Measurements from ENCODE around the gene NPAS3. TPM values are rescaled to one million over a fixed set of nuclear protein-coding genes. Genes with fewer than 3 reads are reported as not detected.

NPAS3 gene
- total and polyA plus RNA-seq, 10 donors: 0.13 to 9.5 (median 2.9) TPM

- no peak overlapping the region for H3K4me3 ChIP-seq
- H3K36me3 ChIP-seq: no peaks in the 10 kb centered on the region
- peaks cover 0 to 21% (median 0%) of the 10 kb centered on the region in 7 donors for H3K27me3 ChIP-seq (replicated peaks in 1 of 7)
- no peak overlapping the region for H3K27ac ChIP-seq
- no peaks in the 10 kb centered on the region for H3K4me1 ChIP-seq
- TF ChIP-seq POLR2AphosphoS5 (IDR thresholded peaks at IDR 0.05) (no peak), CTCF (IDR thresholded peaks at IDR 0.05 in 8 of 11, conservative IDR thresholded peaks at IDR 0.05 in 3 of 11) (no peak), POLR2A (IDR thresholded peaks at IDR 0.05) (no peak)
- intact Hi-C loops (cut with DNase I; ENCODE audit: low total_unique reads): no loop called here
- no peaks in the 10 kb centered on the region for H3K9me3 ChIP-seq
- DNase-seq: no peak
- WGBS, 5 donors: 51 to 83% (median 74%) methylated on average over 2 of the region's 2 CpGs
Observed at GRCh38 chr14:33814010-33814409, 875.3 kb downstream of the NPAS3 start.

GRCh38 chr14:33833706-33834465, 895.2 kb downstream of the NPAS3 start:
- no peaks in the 10 kb centered on the region for H3K36me3 ChIP-seq
- no peaks in the 10 kb centered on the region for H3K4me1 ChIP-seq
- H3K27me3 ChIP-seq (replicated peaks in 1 of 7): no peaks in the 10 kb centered on the region
- H3K9me3 ChIP-seq: no peaks in the 10 kb centered on the region
- DNase-seq: no peak
- intact Hi-C loops (cut with DNase I; ENCODE audit: low total_unique reads): no loop called here
- no peak for TF ChIP-seq POLR2AphosphoS5 (IDR thresholded peaks at IDR 0.05)
- TF ChIP-seq CTCF (IDR thresholded peaks at IDR 0.05 in 8 of 11, conservative IDR thresholded peaks at IDR 0.05 in 3 of 11): no peak
- TF ChIP-seq POLR2A (IDR thresholded peaks at IDR 0.05): no peak
- no peak overlapping the region for H3K4me3 ChIP-seq
- 83 to 90% (median 86%) methylated on average over 16 of the region's 16 CpGs for WGBS, 5 donors
- H3K27ac ChIP-seq: no peak overlapping the region

- H3K4me3 ChIP-seq: no peak overlapping the region
- WGBS, 5 donors: 71 to 90% (median 79%) methylated on average over 8 of the region's 8 CpGs
- intact Hi-C loops (cut with DNase I; ENCODE audit: low total_unique reads): no loop called here
- no peaks in the 10 kb centered on the region for H3K36me3 ChIP-seq
- DNase-seq: no peak
- no peaks in the 10 kb centered on the region for H3K9me3 ChIP-seq
- peaks cover 0 to 4% (median 1%) of the 10 kb centered on the region in 6 donors for H3K4me1 ChIP-seq
- H3K27me3 ChIP-seq (replicated peaks in 1 of 7): no peaks in the 10 kb centered on the region
- no peak for TF ChIP-seq POLR2AphosphoS5 (IDR thresholded peaks at IDR 0.05)
- no peak for TF ChIP-seq POLR2A (IDR thresholded peaks at IDR 0.05)
- TF ChIP-seq CTCF (IDR thresholded peaks at IDR 0.05 in 8 of 11, conservative IDR thresholded peaks at IDR 0.05 in 3 of 11): no peak
- no peak overlapping the region for H3K27ac ChIP-seq
Observed at GRCh38 chr14:33834466-33835260, 896.0 kb downstream of the NPAS3 start.

DNA sequence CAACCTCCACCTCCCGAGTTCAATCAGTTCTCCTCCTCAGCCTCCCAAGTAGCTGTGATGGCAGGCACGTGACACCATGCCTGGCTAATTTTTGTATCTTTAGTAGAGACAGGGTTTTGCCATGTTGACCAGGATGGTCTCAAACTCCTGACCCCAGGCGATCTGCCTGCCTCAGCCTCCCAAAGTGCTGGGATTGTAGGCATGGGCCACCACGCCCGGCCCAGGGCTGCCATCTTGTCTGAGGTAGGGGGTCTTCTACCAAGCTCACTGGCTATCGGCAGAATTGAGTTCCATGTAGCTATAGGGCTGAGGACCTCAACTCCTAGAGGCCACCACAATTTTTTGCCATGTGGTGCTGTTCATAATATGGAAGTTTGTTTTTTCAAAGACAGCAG, 896.6 kb downstream of the NPAS3 start:
- Histone ChIP-seq H3K27ac (no peak overlapping the region), H3K9me3 (no peaks in the 10 kb centered on the region), H3K27me3 (replicated peaks in 1 of 7) (no peaks in the 10 kb centered on the region), H3K4me3 (no peak overlapping the region), H3K4me1 (peaks cover 0 to 8% (median 2%) of the 10 kb centered on the region in 6 donors), H3K36me3 (no peaks in the 10 kb centered on the region)
- DNase-seq: no peak
- TF ChIP-seq POLR2A (IDR thresholded peaks at IDR 0.05) (no peak), CTCF (IDR thresholded peaks at IDR 0.05 in 8 of 11, conservative IDR thresholded peaks at IDR 0.05 in 3 of 11) (no peak), POLR2AphosphoS5 (IDR thresholded peaks at IDR 0.05) (no peak)
- 86 to 95% (median 92%) methylated on average over 5 to 6 of the region's 6 CpGs for WGBS, 5 donors
- intact Hi-C loops (cut with DNase I; ENCODE audit: low total_unique reads): no loop called here
